HCT116 (cell line): ENCODE data around the gene PCDH20.

Experiments used
- CBX3 ChIP-seq: IDR thresholded peaks from 2 replicates; pipeline ENCODE4 v1.6.1; 2012; ENCODE audit warnings: low read depth
- CTCF ChIP-seq, 3 experiments: fragments of 200-600 bp in 1 of 3; sonication (generic) in 1 of 3; IDR thresholded peaks in 2 of 3; conservative IDR thresholded peaks in 1 of 3; 2 replicates each; pipeline ENCODE4 v1.5.1; 2012 to 2017; ENCODE audit warnings: low read depth in 2 of 3, low read length in 2 of 3, antibody characterized with exemption in 1 of 3, borderline replicate concordance in 1 of 3, control low read depth in 1 of 3, mild to moderate bottlenecking in 1 of 3, mixed read lengths in 1 of 3, mixed run types in 1 of 3, moderate library complexity in 1 of 3; ENCODE audit not compliant: insufficient read depth in 1 of 3
- EGR1 ChIP-seq: IDR thresholded peaks from 2 replicates; pipeline ENCODE4 v1.6.1; 2012; ENCODE audit warnings: low read depth
- ELF1 ChIP-seq: IDR thresholded peaks from 2 replicates; pipeline ENCODE4 v1.6.1; 2012; ENCODE audit warnings: low read depth, borderline replicate concordance
- EZH2 ChIP-seq: fragments of 200-600 bp; sonication (generic); IDR thresholded peaks from 2 replicates; pipeline ENCODE4 v1.6.1; 2017; ENCODE audit warnings: antibody characterized with exemption, mixed run types
- EZH2phosphoT487 ChIP-seq: fragments of 200-600 bp; IDR thresholded peaks from 2 replicates; pipeline ENCODE4 v1.6.1; 2018; ENCODE audit warnings: antibody characterized with exemption, borderline replicate concordance
- JUND ChIP-seq: IDR thresholded peaks from 2 replicates; pipeline ENCODE4 v1.6.1; 2012
- MAX ChIP-seq: IDR thresholded peaks from 2 replicates; pipeline ENCODE4 v1.6.1; 2012
- POLR2A ChIP-seq: IDR thresholded peaks from 2 replicates; pipeline ENCODE4 v1.7.0; 2011; ENCODE audit warnings: borderline replicate concordance; ENCODE audit not compliant: insufficient read depth, insufficient read length; ENCODE audit errors: extremely low read depth
- POLR2AphosphoS5 ChIP-seq: IDR thresholded peaks from 2 replicates; pipeline ENCODE4 v1.6.1; 2011; ENCODE audit warnings: mild to moderate bottlenecking, low read depth, low read length, moderate library complexity
- SIN3A ChIP-seq: IDR thresholded peaks from 2 replicates; pipeline ENCODE4 v1.6.1; 2012; ENCODE audit warnings: low read depth
- YY1 ChIP-seq: IDR thresholded peaks from 2 replicates; pipeline ENCODE4 v1.6.1; 2011; ENCODE audit warnings: low read length, low read depth, moderate library complexity, mild to moderate bottlenecking; ENCODE audit not compliant: insufficient replicate concordance; ENCODE audit errors: extremely low read depth
- ZFX ChIP-seq: fragments of 450-650 bp; IDR thresholded peaks from 2 replicates; pipeline ENCODE4 v1.6.1; 2017
- TF ChIP-seq, protein P1 (sequence below): IDR thresholded peaks from 2 replicates; pipeline ENCODE4 v1.6.1; 2011; ENCODE audit warnings: mild to moderate bottlenecking, low read length, moderate library complexity; ENCODE audit not compliant: insufficient replicate concordance; ENCODE audit errors: extremely low read depth

- TF ChIP-seq CTCF (IDR thresholded peaks at IDR 0.05 in 2 of 3, conservative IDR thresholded peaks at IDR 0.05 in 1 of 3; ENCODE audit: borderline replicate concordance in 1 of 3, insufficient read depth in 1 of 3, low read depth in 2 of 3, low read length in 2 of 3) (no peak), POLR2A (no peak), EZH2phosphoT487 (no peak), POLR2AphosphoS5 (no peak), ELF1 (no peak), SIN3A (no peak), MAX (no peak), YY1 (no peak), EZH2 (no peak), ZFX (no peak), CBX3 (no peak), JUND (no peak), EGR1 (no peak)
- TF ChIP-seq, protein P1, sequence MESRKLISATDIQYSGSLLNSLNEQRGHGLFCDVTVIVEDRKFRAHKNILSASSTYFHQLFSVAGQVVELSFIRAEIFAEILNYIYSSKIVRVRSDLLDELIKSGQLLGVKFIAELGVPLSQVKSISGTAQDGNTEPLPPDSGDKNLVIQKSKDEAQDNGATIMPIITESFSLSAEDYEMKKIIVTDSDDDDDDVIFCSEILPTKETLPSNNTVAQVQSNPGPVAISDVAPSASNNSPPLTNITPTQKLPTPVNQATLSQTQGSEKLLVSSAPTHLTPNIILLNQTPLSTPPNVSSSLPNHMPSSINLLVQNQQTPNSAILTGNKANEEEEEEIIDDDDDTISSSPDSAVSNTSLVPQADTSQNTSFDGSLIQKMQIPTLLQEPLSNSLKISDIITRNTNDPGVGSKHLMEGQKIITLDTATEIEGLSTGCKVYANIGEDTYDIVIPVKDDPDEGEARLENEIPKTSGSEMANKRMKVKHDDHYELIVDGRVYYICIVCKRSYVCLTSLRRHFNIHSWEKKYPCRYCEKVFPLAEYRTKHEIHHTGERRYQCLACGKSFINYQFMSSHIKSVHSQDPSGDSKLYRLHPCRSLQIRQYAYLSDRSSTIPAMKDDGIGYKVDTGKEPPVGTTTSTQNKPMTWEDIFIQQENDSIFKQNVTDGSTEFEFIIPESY: no peak
These were observed 459 bp downstream of the PCDH20 start for GRCh38 chr13:61415058-61415721.
